ENCODE measurements around the gene FAIM2. TPM values are rescaled to one million over a fixed set of nuclear protein-coding genes. Genes with fewer than 3 reads are reported as not detected.

The FAIM2 gene
- total and polyA plus RNA-seq, 9 of the 15 experiments (the other 6 are each of a cell fraction or from before 2014, with no cell fraction given): 0.01 to 0.10 TPM; not detected in 7

GRCh38 chr12:49873361-49873934 is 30.3 kb downstream of the FAIM2 start:
- Histone ChIP-seq H3K9me1 (ENCODE audit: control insufficient read depth, insufficient read depth, low read length) (no peaks in the 10 kb centered on the region), H3K9ac (ENCODE audit: insufficient read depth in 1 of 2, low read depth in 2 of 2, low read length in 2 of 2) (no peak overlapping the region), H3K4me2 (ENCODE audit: insufficient read depth, low read length) (no peak overlapping the region), H4K20me1 (replicated peaks; ENCODE audit: control insufficient read depth, insufficient read depth, low read length) (no peaks in the 10 kb centered on the region), H3K79me2 (ENCODE audit: control insufficient read depth, insufficient read depth, low read length) (no peaks in the 10 kb centered on the region), H3K4me3 (no peak overlapping the region), H3K36me3 (ENCODE audit: control insufficient read depth, insufficient read depth, low read length) (no peaks in the 10 kb centered on the region), H3K4me1 (replicated peaks in 1 of 2; ENCODE audit: control insufficient read depth in 2 of 2, insufficient read depth in 2 of 2, low read length in 2 of 2) (peaks cover 22 to 27% of the 10 kb centered on the region in 2 experiments), H3K27ac (ENCODE audit: extremely low read depth, low read depth, low read length) (no peak overlapping the region), H2AFZ (ENCODE audit: low read depth, low read length) (no peak overlapping the region), H3K27me3 (ENCODE audit: control insufficient read depth in 2 of 2, insufficient read depth in 2 of 2, low read length in 2 of 2) (no peaks in the 10 kb centered on the region), H3K9me3 (replicated peaks; ENCODE audit: control insufficient read depth, insufficient read depth, low read depth, low read length) (peaks cover 7% of the 10 kb centered on the region; the same call in 1 of the 2 replicates)
- no TSS peak for BruUV-seq (replicated peaks)
- intact Hi-C loops (cut with micrococcal nuclease): no loop called here
- ATAC-seq (no peak), FAIRE-seq (no peak), DNase-seq (ENCODE audit: extremely low read depth in 1 of 4, low spot score in 3 of 4) (no peak)
- WGBS (ENCODE audit: insufficient coverage, low coverage, missing lambda C conversion rate): 46% methylated on average over 3 of the region's 3 CpGs
- TF ChIP-seq CBX3 (IDR thresholded peaks at IDR 0.05; ENCODE audit: borderline replicate concordance in 1 of 2, low read length in 2 of 2) (no peak), ZNF316 (IDR thresholded peaks at IDR 0.05) (peak; percentile 11; the same call in 1 of the 2 replicates), BDP1 (IDR thresholded peaks at IDR 0.05; ENCODE audit: insufficient read depth, insufficient read length) (no peak), MITF (IDR thresholded peaks at IDR 0.05) (no peak), ZBTB9 (CRISPR knock-in tag; IDR thresholded peaks at IDR 0.05) (no peak), MED1 (CRISPR knock-in tag; IDR thresholded peaks at IDR 0.05; ENCODE audit: borderline replicate concordance) (no peak), C11orf30 (IDR thresholded peaks at IDR 0.05; ENCODE audit: low read depth) (peak; percentile 21; the same call in 1 of the 2 replicates)
- POLR2A ChIA-PET: interaction anchor here (0.6 kb wide), 1 partner anchor 96 kb away, joined by 3 read pairs; no protein-coding TSS in a partner anchor
- in situ Hi-C loops (cut with MboI): no loop called here
- CTCF ChIA-PET (ENCODE audit: low intra/inter-chr PET ratio): no interaction called here
